KG1 (cell line): ENCODE measurements around the gene TNNT2.

Source experiments
- DNase-seq: peaks from one replicate; lab custom pipeline; 2025; lab: John Stamatoyannopoulos, UW

Gene TNNT2

DNA sequence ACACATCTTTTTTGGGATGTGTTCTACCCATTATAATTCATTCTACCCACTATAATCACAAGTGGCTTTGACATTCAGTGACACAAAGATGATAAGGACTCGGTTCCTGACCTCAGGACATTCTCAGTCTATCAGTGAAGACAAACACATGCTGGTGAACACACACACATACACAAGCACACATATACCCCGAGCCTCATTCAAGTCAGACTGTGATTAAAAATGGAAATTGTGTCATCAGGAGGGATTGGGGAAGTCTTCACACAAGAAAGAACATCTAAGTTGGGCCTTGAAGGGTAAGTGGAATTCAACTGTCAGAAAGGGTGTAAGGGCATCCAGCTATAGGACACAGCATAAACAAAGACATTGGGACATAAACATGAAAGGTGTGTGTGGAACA, 24.2 kb upstream of the TNNT2 start:
- no peak for DNase-seq

DNA sequence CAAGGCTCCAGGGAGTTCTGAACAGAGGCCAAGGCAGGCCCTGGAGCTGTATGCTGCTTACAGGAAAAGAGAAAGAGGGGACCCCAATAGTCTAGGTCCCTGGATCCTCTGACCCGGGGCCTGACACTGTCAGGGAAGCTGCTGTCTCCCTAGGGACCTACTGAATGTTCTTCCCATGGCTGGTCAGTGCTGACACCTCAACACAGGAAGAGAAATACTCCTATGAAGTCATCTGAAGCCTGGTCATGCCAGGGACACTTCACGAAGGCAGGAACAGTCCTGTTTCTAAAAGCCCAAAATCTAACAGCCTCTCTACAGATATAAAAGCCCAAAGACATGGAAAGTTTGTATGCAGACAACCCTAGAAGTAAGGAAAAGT, 23.4 kb upstream of the TNNT2 start:
- DNase-seq: no peak

DNA sequence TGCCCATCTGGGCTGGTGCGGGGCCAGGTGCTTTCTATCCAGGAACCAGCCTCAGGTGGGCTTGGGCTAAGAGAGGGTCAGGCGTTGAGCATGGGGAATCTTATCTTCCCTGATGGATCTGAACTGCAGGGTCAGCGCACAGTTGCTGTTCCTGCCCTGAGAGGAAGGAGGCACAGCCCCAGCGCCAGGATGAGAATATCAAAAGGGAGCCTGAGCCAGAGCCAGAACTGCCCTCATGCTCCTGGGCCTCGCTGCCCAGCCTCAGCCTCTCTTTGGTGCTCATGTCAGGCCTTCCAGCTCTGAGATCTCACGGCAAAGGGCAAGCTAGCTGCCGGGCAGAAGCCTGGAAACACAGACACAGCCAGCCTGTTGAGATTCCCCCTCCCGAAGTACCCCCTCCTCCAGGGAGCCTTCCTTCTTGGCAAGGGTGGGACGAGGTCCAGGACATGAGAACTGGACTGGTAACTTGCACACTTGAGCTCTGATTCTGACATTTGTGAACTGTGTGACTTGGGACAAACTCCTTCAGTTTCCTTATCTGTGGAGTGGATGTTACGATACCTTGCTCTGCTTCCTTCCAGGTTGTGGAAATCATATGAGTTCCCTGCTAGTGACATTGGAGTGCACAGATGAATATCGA, 22.9 kb upstream of the TNNT2 start:
- no peak for DNase-seq

DNA sequence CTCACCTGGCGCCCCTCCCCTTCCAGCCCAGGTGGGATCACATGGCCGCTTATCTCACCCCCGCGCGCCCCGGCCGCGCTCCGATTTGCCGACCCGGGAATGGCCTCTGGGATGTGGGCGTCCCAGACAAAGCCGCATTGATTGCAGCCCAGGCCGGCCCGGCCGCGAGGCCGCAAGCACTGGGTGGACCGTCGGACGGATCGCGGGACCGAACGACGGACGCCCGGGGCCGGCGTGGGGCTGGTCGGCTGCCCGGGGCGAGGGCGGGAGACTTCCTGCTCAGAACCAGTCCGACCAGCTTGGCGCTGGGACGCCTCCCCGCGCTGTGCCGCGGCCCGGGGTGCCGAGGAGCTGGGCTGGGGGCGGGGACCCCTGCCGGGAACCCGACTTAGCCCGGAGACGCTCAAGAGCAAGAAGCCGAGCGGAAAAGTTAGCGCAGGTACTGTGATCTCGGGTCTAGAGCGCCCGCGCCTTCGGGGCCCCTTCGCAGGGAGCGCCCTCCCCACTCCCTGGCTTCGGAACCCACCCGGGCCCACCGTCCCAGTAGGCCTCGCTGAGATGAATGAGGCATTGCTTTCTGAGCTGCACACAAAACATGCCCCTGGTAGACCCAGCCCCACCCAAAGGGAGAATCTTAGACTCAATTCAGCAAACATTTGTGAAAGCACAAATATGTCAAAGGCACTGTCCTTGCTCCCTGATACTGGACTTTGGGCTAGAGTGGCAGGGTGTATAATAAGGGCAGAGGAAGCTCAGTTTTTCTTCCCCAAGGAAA, 22.1 kb upstream of the TNNT2 start:
- no peak for DNase-seq

DNA sequence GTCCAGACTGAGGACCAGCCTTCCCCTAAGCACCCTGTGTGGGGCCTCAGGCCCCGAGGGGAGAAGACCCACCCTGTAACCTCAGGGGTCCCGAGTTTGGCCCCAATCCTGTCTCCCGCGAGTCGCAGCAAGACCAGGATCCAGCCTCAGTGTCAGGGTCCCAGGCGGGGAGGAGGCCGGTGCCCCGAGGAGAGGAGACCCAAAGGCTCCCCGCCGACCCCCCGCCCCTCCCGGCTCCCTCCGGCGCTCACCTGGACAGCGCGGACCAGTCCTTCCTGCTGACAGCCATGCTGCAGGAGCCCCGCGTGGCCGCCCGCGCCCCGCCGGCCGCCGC, 21.5 kb upstream of the TNNT2 start, which contains the start of gene LAD1:
Gene LAD1 (minus strand): TSS at position 307 of the 334 bp plus-strand sequence. CDS start 18 bp downstream, at position 289.
- DNase-seq: no peak

DNA sequence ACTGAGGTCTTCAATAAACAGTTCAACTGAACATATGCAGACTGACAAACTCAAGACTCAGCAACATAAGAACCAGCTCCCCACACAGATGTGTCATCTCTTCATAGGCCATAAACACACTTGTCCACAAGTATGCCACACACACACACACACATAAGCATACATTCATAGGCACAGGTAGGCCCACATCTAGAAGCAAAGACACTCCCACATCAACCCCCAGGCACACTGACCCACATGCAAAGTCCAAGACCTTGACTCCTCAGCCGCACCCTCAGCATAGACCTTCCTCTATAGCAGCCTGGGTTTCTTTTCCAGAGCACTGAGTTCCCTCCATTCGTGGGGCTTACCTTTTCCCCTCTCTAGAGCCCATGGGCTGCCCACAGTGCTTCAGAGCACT, 20.2 kb upstream of the TNNT2 start:
- DNase-seq: no peak

DNA sequence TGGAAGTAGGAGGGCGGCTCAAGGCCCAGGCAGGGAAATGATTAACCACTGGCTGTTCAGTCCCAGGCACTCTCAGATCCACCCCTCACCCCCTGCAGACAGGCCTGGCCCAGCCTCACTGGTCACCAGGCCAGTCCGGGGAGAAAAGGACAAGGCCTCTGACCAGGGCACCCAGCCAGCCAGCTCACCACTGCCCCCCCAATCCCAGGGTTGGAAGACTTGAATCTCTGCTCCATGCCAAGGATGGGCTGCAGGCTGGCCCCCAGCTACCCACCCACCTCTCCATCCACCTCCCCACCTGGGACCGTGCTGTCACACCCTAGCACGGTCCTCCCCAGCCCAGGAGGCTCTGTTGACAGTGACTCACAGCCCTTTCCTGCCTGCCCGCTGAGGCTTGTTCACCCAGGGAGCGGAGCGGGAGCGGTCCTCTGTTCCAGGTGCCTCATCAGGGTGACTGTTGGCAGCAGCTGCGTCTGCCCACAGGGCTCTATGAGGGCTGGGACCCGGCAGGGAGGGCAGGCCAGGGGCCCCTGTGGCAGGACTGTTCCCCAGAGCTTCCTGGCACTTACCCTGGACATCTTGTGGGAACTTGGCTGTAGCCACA, 19.5 kb upstream of the TNNT2 start:
- DNase-seq: no peak

DNA sequence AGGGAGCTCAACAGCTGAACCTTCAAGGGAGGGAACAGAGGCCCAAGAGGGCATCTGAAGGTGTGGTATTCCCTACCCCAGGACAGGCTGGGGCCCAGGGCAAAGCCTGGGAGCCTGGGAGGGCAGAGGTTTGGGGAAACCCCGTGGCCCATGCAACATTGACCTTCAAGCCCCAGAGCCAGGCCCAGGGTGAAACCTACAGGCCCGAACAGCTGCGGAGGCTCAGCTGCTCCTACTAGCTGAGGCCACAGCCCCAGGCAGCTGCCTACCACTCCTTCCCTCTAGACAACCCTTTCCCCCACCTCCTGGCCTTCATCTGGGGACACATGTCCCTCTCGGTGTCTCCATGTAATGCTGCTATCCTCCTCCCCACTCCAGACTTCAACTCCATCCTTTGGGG, 18.5 kb upstream of the TNNT2 start:
- DNase-seq: no peak

DNA sequence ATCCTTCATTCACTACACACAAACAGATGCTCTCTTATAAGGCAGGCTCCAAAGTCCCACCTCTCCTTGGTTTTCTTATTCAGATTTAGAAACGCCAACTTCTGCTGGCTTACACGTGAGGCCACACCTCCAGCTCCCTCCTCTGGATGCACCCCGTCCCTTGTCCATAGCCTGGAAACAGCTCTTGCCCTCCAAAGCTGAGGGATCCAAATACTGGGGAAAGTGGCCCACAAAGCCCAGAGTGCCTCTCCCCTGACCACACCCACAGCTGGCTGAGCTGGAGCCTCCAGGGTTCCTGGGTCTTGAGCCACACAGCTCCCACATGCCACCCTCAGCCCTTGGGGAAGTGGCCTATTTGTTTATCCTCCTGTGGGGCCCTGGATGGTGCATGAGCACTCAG, 17.1 kb upstream of the TNNT2 start:
- DNase-seq: no peak

DNA sequence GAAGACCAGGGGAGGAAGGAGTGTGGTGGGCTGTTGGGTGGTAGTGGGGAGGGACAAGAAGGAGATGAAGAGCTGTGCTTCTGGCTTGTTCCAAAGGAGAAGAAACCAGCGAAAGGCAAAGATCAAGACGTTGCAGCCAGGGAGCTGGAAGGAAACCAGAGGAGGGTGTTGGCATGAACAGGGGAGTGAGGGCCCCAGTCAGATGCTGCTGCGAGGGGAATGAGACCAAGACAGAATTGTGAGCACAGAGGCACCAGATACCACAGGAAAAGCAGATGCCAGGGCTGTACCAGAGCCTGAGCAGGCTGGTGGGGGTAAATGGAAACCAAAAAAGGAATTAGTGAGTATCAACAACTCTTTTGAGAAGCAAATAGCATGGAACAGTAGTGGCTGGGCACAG, 15.6 kb upstream of the TNNT2 start:
- no peak for DNase-seq

DNA sequence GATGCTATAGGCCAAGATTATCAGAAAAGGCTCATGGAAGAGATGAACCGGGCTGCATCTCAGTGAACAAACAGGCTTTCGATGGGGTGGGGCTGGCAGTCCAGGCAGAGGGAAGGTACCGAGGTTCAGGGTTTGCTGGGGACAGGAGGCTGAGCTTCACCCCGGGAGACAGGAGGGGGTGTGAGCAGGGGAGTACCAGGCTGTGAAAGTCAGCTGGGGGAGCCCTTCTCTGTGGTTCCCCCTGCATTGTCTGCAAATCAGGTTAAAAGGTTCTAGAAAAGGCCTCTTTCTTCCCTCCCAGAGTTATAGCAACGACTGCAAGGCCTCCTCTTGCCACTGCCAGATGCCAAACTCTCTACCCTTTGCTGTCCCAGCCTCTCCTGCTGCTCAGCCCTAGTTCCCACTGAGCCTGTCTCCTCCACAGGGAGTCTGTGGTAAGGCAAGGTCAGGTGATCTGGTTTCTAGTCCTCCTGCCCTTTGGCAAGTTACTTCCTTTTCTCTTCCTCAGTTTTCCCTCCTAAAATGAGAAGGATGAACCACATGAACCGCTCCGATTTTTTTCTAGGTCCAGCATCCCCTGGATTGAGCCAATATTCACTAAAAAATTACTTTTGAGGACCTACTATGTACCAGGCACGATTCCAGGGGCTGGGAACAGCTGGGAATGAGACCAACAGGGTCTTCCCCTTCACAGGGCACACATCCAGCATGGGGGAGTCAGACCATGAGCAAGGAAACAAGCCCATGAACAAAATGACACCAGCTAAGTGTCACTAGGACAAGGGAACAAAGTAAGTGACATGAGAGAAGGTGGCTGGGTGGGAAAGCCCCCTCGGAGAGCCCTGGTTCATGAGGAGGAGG, 14.4 kb upstream of the TNNT2 start:
- no peak for DNase-seq

DNA sequence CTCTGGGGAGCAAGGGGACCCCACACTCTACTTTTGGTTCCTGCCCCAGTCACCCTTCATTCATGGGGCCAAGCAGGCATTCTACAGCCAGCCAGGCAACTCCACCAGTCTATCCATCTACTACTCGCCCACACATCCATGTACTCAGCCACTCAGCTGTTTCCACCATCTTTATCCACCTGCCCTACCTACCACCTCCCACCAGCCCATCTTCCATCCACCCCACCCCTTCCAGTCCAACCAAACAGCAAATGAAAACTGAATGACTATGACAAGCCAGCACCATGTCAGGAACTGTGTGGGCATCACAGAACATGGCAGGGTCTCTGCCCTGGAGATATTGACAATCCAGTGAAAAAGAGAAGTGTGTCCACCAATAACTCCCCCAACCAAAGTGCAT, 13.7 kb upstream of the TNNT2 start:
- no peak for DNase-seq

DNA sequence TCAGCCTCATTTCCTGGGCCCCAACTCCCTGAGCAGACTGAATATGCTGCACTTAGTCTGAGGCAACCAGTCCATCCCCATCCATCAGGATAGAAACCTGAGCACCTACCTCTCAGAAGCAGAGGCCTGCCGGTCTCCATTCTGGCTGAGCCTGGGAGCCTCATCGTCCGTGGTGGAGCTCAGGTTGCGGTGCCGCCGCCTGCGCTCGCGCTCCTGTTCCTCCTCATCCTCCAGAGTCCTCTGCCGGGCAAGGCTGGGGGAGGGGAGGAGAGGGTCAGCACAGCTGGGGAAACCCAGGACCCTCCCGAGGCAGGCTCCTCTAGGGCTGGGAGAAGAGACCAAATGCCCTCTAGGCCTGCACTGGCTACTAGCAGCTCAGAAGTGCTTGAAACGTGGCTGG, 11.6 kb upstream of the TNNT2 start:
- DNase-seq: no peak

DNA sequence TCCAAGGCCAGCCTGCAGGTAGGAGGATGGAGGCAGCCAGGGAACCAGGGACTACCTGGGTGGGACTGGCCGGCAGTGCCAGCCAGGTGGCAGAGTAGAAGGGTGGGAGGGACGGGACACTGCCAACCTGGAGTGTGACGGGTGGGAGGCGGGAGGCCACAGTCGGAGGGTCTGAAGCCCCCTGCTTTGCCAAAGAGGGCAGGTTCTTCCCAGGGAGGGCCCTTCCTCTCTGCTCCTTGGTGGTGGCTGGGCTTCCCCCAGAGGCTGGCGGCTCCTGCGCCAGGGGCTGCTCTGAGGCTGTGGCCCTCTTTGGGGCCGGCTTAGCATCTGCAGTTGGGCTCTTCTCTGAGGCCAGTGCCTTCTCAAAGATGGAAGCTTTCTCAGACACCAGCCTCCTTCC, 8.7 kb upstream of the TNNT2 start:
- no peak for DNase-seq

DNA sequence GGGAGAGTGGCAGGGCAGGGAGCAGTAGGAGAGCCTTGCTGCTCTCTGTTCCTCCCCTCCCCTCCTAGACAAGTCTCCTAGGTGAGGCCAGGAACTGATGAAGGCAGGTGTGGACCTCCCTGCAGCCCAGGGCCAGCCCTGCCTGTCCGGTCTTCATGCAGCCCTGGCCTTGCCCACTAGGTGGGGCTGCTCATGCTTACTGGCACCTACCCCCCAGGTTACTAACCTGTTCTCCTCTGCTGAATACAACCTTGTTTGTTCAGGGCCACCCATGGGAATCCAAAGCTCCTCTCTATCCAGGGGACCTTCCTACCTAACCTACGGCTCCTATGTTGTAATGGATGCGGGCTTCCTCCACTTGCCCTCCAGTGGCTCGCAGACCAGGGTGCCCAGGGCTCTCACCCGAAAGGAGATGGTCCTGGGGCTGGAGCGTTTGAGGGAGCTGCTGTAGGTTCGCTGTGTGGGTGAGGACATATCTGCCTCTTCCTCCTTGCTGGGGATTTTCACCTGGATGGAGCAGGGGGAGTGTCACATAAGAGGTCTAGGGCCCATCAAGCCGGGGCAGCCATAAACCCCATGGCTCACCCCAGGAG, 7.9 kb upstream of the TNNT2 start:
- no peak for DNase-seq

DNA sequence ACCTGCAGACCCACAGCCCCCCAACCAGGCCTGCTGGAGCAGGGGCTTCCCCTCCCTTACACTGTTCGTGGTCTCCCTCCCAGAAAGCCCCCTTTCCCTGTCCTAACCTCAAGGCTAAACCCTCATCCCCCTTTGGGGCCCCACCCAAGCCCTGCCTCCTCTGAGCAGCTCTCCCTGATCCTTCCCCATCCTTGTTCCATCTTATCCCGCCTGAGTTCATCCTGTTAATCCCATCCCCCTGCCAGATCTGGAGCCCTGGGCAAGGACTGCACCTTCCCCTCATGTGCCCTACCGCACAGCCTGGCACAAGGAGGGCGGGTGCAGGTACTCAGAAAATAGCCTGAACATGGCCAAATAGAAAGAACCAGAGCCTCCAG, 6.9 kb upstream of the TNNT2 start:
- DNase-seq: no peak

DNA sequence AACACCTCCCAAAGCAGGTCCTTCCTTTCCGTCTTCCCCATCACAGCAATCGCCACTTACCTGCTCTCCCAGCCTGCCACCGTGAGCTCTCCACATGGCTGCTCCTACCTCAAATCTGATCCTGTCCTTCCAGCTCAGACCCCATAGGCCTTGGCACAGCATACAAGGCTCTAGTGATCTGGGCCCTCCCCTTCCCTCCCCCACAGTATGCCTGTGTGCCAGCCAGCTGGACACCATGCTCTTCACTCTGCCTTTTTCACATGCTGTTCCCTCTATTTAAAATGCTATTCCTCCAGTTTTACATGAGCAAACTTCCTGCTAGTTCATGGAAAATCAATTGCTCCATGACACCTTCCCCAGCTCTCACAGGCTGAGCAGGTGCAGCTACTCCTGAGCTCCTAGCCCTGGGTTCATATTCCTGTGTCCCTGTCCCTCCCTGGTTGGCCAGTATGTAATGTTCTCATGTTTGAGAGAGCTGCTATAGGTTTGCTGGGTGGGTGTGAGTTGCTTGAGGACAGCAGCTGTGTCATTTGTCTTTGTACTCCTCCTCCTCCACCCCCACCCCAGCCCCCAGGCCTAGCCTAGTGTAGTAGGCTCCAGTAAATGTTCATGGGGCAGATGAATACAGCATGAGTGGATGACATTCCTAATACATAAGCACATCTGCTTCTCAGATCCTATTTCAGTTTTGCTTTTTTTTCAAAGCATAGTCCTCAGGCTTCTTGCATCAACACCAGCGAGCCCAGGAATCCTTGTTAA, 6.3 kb upstream of the TNNT2 start:
- DNase-seq: no peak

DNA sequence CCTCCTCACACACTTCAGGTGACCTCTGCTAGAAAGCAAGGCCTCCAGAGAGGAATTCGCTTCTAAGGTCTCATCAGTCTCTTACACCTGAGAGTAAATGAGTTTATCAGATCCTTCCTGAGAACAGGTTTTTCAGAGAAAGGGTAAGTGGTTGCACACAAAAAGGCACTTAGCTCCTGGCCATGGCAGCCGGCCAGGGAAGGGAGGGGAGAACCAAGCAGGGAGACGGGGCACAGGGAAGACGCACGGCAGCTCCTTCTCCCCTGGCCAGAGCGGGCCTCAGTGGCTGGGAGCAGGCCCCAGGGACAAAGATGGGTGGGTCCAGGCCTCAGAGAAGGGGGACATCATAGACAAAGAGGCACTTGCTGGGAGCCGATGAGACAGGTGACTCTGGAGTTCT, 3.6 kb upstream of the TNNT2 start:
- DNase-seq: no peak

DNA sequence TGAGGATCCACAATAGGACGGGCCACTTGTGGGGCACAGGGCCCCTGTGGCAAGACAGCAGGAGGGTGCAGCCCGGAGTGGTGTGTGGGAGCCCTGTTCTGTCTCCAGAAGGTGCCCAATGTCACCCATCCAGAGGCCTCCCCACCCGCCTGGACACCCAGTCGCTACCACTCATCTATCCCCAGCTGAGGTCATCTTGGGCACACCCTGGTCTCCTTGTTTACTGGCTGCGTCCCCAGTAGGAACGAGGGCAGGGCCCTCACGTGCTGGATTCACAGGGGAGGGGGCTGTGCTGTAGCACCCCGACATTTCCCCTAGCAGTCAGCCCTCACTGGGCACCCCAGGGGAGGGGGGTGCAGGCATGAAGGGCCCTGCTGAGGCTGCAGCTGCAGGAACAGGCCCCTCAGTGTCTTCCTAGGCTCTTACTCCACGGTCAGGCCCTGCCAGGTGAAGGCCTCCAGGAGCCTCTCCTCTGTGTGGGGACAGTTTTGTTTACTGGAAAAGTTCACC, 2.3 kb upstream of the TNNT2 start:
- no peak for DNase-seq

DNA sequence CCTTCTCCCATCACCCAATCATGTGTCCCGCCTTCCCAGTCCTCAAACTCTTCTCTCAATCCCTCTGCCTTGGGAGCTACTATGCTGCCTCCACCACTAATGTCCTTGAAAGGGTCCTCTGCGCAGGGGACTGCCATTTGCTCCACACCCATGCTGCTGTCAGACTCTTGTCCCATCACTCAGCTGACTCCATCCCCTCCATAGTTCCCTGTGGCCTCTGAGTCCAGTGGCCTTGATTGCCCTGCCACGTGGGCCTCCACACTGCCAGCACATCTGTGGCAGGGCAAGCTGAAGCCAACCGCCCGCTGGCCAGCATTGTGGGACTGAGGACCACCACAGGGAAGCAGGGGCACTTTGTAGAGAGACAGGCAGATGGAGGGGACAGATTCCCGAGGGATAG, 1.3 kb upstream of the TNNT2 start:
- no peak for DNase-seq
